Measurements from ENCODE around the gene ALKAL2.

ALKAL2 gene

DNA sequence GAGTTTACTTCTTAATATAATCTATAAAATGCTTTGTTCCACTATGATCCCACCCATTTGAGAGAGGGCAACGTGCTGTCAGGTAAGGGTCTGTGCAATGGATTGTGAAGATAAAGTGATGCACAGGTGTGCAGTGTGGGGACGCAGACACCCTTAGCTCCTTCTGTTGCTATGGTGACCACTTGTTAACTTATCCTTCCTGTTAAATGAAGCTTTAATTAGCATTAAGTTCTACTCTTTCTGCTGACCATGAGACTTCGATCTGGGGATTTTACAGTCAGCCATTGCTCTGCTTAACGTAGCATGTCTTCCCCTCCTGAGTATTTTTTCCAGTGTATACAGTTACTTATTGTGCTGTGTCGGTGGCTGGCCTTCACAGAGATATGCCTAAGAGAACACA lies 23.1 kb upstream of the ALKAL2 start:
- TF ChIP-seq, protein P1, sequence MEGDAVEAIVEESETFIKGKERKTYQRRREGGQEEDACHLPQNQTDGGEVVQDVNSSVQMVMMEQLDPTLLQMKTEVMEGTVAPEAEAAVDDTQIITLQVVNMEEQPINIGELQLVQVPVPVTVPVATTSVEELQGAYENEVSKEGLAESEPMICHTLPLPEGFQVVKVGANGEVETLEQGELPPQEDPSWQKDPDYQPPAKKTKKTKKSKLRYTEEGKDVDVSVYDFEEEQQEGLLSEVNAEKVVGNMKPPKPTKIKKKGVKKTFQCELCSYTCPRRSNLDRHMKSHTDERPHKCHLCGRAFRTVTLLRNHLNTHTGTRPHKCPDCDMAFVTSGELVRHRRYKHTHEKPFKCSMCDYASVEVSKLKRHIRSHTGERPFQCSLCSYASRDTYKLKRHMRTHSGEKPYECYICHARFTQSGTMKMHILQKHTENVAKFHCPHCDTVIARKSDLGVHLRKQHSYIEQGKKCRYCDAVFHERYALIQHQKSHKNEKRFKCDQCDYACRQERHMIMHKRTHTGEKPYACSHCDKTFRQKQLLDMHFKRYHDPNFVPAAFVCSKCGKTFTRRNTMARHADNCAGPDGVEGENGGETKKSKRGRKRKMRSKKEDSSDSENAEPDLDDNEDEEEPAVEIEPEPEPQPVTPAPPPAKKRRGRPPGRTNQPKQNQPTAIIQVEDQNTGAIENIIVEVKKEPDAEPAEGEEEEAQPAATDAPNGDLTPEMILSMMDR (IDR thresholded peaks at IDR 0.05), result no peak
- no peak overlapping the region for H3K4me3 ChIP-seq
- no peak for DNase-seq (ENCODE audit: low spot score)
- H3K27ac ChIP-seq, result no peak overlapping the region

DNA sequence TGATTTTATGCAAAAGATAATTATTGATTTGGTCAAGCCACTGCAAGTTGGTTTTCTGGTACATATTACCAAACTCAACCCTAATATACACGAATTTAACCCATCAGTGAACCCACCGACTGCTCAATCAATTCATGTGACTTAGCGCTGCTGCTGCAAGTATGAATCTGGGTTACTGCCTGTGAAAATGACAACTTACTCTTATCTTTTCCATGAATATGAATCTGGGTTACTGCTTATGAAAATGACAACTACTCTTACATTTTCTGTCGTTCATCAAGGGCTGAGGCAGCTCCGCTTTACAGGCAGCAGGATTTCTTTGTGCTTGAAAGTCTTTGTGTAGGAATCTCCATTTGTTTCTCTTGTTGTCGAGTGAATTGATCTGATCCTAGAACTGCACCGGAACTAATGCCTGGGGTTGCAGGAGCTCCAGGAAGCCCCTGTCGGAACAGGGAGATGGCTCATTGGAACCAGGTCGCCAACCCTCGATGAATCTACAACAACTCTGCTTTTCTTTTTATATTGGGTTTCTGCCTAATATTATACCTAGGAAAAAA lies 22.1 kb upstream of the ALKAL2 start:
- TF ChIP-seq, protein P1 (IDR thresholded peaks at IDR 0.05), result no peak
- no peak overlapping the region for H3K4me3 ChIP-seq
- DNase-seq (ENCODE audit: low spot score), result no peak
- no peak overlapping the region for H3K27ac ChIP-seq

DNA sequence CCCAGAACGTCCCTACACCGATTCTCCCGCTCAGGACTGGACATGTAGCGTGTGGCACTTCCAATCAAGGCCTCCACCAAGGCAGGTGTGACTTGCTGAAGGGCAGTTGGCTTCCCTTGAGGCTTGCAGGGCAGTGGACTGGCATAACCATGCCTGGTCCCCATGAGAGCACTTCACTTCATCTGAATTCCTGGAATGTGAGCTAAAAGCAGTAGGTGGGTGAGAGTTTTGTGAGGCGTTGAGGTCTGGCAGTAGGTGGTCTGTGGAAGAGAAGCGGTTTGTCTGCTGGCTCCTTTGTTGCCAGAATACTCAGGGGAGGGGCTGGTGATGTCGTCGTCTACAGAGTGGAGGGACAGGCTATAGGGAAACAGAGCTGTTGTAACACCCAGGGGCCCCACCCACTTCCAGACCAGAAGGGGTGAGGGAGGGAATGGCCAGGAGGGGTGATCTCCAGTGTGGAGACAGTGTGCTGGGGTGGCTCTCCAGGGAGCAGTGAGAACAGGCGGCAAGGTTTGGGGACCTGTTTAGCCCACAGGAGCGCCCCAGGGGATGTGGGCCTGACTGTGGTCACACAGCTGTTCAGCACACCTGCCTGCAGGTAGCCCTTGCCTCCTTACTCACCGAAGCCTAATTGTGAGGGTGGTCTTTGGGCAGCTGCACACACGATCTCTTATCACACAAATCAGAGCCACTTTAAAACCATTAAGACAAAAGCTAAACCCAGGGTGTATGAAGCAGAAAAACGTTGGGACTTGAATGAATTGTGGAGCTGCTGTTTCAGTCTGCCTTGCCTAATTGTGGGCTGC lies 21.5 kb upstream of the ALKAL2 start:
- Histone ChIP-seq H3K27ac (no peak overlapping the region), H3K4me3 (no peak overlapping the region)
- no peak for DNase-seq (ENCODE audit: low spot score)
- TF ChIP-seq, protein P1 (IDR thresholded peaks at IDR 0.05), result no peak

DNA sequence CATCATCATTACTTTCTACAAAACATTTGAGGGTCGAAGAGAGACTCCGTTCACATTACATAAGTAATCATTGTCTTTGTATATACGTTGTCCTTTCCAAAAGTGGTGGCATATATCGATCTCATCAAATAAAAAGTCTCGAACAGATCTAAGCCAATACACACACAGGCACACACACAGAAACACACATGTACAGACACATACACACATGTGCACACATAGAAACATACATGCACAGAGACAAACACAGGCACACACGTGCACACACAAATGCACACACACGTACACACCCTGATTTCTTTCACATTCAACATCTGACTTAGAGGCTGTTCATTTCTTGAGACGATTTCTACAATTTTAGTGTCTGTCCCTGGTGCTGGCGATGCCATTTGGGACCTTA lies 17.5 kb upstream of the ALKAL2 start:
- TF ChIP-seq, protein P1 (IDR thresholded peaks at IDR 0.05), result no peak
- H3K4me3 ChIP-seq, result no peak overlapping the region
- DNase-seq (ENCODE audit: low spot score), result no peak
- no peak overlapping the region for H3K27ac ChIP-seq

DNA sequence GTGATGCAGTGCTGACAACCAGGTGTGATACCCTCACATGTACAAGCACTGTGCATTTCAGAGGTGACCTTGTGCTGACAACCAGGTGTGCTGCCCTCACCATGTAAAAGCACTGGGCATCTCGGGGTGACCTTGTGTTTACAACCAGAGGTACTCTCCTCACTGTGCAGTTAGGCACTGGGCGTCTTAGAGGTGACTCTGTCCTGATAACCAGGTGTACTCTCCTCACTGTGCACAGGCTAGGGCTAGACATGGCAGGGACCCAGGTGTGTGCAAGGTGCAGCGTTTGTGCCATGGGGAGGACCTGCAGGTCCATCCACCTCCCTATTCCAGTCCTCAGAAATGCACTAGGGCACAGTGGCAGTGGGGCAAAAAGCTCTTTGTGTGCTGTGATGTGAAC lies 8.5 kb upstream of the ALKAL2 start:
- no peak overlapping the region for H3K4me3 ChIP-seq
- no peak for DNase-seq (ENCODE audit: low spot score)
- no peak overlapping the region for H3K27ac ChIP-seq
- TF ChIP-seq, protein P1 (IDR thresholded peaks at IDR 0.05), result no peak

DNA sequence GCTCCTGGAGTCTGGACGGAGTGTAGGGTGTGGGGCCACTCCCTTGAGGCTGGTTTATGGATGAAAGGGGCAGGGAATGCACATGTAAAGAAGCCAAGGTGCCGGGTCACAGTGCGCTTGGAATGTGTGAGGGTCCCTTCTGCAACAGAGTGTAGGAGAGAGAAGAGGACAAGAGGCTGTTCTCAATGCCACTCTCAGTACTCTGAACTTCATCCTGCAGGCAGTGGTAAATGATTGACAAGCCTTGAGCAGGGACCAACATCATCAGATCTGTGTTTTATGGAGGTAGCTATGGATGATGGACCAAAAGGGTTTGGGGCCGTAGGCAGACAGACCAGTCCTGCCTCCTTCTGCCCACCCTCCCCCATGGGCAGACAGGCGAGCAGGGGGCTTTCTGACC lies 7.2 kb upstream of the ALKAL2 start:
- DNase-seq (ENCODE audit: low spot score), result no peak
- TF ChIP-seq, protein P1 (IDR thresholded peaks at IDR 0.05), result no peak
- H3K27ac ChIP-seq, result no peak overlapping the region
- no peak overlapping the region for H3K4me3 ChIP-seq

Measured in coronary artery (tissue), 2 donors.